NK-92 treated with Interleukin-12 subunit alpha and Interleukin-12 subunit beta, amount 100 ng/mL, for 24 hours (cell line): Measurements from ENCODE around the gene MTMR11.
A peak's percentile ranks its signal among the peaks of the same experiment; 100 is the strongest.
"Not testable (repeated sequence)": the region's sequence is repeated elsewhere in the genome, so short reads cannot be mapped to it uniquely, and the experiment has no call there.

Source experiments
- DNase-seq: peaks from one replicate; lab custom pipeline; 2025; lab: John Stamatoyannopoulos, UW

MTMR11 gene

GRCh38 chr1:149899460-149900284, 37.0 kb downstream of the MTMR11 start, which contains the start of gene BOLA1:
Gene BOLA1 (plus strand): TSS chr1:149899568. CDS start chr1:149900060, 492 bp downstream.
- DNase-seq = no peak

- no peak for DNase-seq
Observed at GRCh38 chr1:149896575-149896974, 40.1 kb downstream of the MTMR11 start.

- no peak for DNase-seq
Observed at GRCh38 chr1:149888999-149889289, 47.7 kb downstream of the MTMR11 start.

- DNase-seq = peak; percentile 84
Observed at GRCh38 chr1:149888247-149888998, 48.3 kb downstream of the MTMR11 start.

GRCh38 chr1:149887456-149888246, 49.0 kb downstream of the MTMR11 start:
- peak; percentile 80 for DNase-seq

- DNase-seq = not testable (repeated sequence)
Observed at GRCh38 chr1:149887196-149887455, 49.6 kb downstream of the MTMR11 start.

GRCh38 chr1:149886396-149887195, 50.1 kb downstream of the MTMR11 start:
- DNase-seq = peak; percentile 90

GRCh38 chr1:149886121-149886395, 50.6 kb downstream of the MTMR11 start:
- not testable (repeated sequence) for DNase-seq

GRCh38 chr1:149885339-149886120, 51.1 kb downstream of the MTMR11 start:
- DNase-seq = peak; percentile 81

- no peak for DNase-seq
Observed at GRCh38 chr1:149884433-149885338, 52.0 kb downstream of the MTMR11 start.

GRCh38 chr1:149883598-149884247, 53.0 kb downstream of the MTMR11 start:
- DNase-seq = no peak

- DNase-seq = no peak
Observed at GRCh38 chr1:149881876-149882275, 54.8 kb downstream of the MTMR11 start.

- DNase-seq = no peak
Observed at GRCh38 chr1:149879556-149879955, 57.1 kb downstream of the MTMR11 start.
